Activated CD4-positive, alpha-beta T cell treated with anti-CD3 and anti-CD28 coated beads, Interleukin-2, amount 10 ng/mL, durations not matched to agents 7 days and 5 days (primary cell): ENCODE data around the gene NDC1. TPM values are rescaled to one million over a fixed set of nuclear protein-coding genes. Genes with fewer than 3 reads are reported as not detected.
"Not testable (repeated sequence)": the region's sequence is repeated elsewhere in the genome, so short reads cannot be mapped to it uniquely, and the experiment has no call there.

ENCODE experiments used
- CTCF ChIA-PET: fragments of 350-600 bp; sonication (Branson Sonifier 250); formaldehyde crosslinking; loops from one replicate; lab custom pipeline; 2021; ENCODE audit warnings: antibody characterized with exemption; lab: Charles Lee
- POLR2A ChIA-PET: fragments of 350-600 bp; sonication (Branson Sonifier 250); formaldehyde crosslinking; loops from one replicate; lab custom pipeline; 2021; ENCODE audit warnings: antibody characterized with exemption; lab: Charles Lee
- DNase-seq: peaks from one replicate; pipeline ENCODE4 v3.0.0-alpha.2; 2020
- H3K27ac Mint-ChIP-seq: one replicate; pipeline ENCODE4 v1.8.0; 2021; ENCODE audit warnings: mild to moderate bottlenecking, moderate library complexity, mixed read lengths
- H3K27me3 Mint-ChIP-seq: one replicate; pipeline ENCODE4 v1.8.0; 2021; ENCODE audit warnings: mixed read lengths
- H3K36me3 Mint-ChIP-seq: one replicate; pipeline ENCODE4 v1.8.0; 2021; ENCODE audit warnings: low read depth, mixed read lengths
- H3K4me1 Mint-ChIP-seq: one replicate; pipeline ENCODE4 v1.8.0; 2021; ENCODE audit warnings: mixed read lengths
- H3K4me3 Mint-ChIP-seq: one replicate; pipeline ENCODE4 v1.8.0; 2021; ENCODE audit warnings: mild to moderate bottlenecking, moderate library complexity, mixed read lengths
- H3K9me3 Mint-ChIP-seq: one replicate; pipeline ENCODE4 v1.8.0; 2021; ENCODE audit warnings: mixed read lengths
- total RNA-seq, 2 experiments: library from RNA; stranded (reverse); gene quantifications; one replicate each; pipeline ENCODE4 v1.2.3, GENCODE V29; 2021

The NDC1 gene
- total RNA-seq, 2 experiments from 2014 or later, result 25.4 to 26.6 TPM

- ChIA-PET POLR2A (no interaction called here), CTCF (no interaction called here)
- Mint-ChIP-seq H3K9me3 (no peaks in the 10 kb centered on the region), H3K4me3 (no peak overlapping the region), H3K4me1 (peaks cover 4% of the 10 kb centered on the region), H3K27me3 (no peaks in the 10 kb centered on the region), H3K27ac (no peak overlapping the region), H3K36me3 (peaks cover 55% of the 10 kb centered on the region)
- no peak for DNase-seq
These were observed 18.7 kb downstream of the NDC1 start for GRCh38 chr1:53819387-53819786.

GRCh38 chr1:53816584-53816983 is 21.5 kb downstream of the NDC1 start:
- H3K27ac Mint-ChIP-seq, H3K9me3 Mint-ChIP-seq, H3K27me3 Mint-ChIP-seq, POLR2A ChIA-PET, DNase-seq, H3K4me3 Mint-ChIP-seq: not testable (repeated sequence)
- Mint-ChIP-seq H3K4me1 (peaks cover 12% of the 10 kb centered on the region), H3K36me3 (peaks cover 73% of the 10 kb centered on the region)
- CTCF ChIA-PET, result interaction anchor here (0.6 kb wide), 1 partner anchor 109 kb away, joined by 3 read pairs; no protein-coding TSS in a partner anchor

GRCh38 chr1:53815484-53815883 is 22.6 kb downstream of the NDC1 start:
- H3K4me3 Mint-ChIP-seq, H3K27me3 Mint-ChIP-seq, H3K27ac Mint-ChIP-seq, POLR2A ChIA-PET, H3K9me3 Mint-ChIP-seq, DNase-seq: not testable (repeated sequence)
- H3K36me3 Mint-ChIP-seq, result peaks cover 80% of the 10 kb centered on the region
- H3K4me1 Mint-ChIP-seq, result peaks cover 14% of the 10 kb centered on the region
- CTCF ChIA-PET, result interaction anchor here (0.6 kb wide), 1 partner anchor 451 kb away, joined by 3 read pairs; no protein-coding TSS in a partner anchor

GRCh38 chr1:53811414-53811851 is 26.7 kb downstream of the NDC1 start:
- H3K4me1 Mint-ChIP-seq, result peaks cover 16% of the 10 kb centered on the region
- peak; percentile 11 for DNase-seq
- peaks cover 61% of the 10 kb centered on the region for H3K36me3 Mint-ChIP-seq
- ChIA-PET POLR2A (no interaction called here), CTCF (interaction anchor here (0.6 to 2.0 kb wide), 2 partner anchors 10 to 586 kb away, joined by 4 to 5 read pairs; no protein-coding TSS in a partner anchor)
- no peaks in the 10 kb centered on the region for H3K27me3 Mint-ChIP-seq
- H3K9me3 Mint-ChIP-seq, result no peaks in the 10 kb centered on the region
- no peak overlapping the region for H3K27ac Mint-ChIP-seq
- H3K4me3 Mint-ChIP-seq, result no peak overlapping the region

- CTCF ChIA-PET, result interaction anchor here (0.7 to 2.0 kb wide), 2 partner anchors 9 to 985 kb away, joined by 4 to 5 read pairs; no protein-coding TSS in a partner anchor
- Mint-ChIP-seq H3K9me3 (no peaks in the 10 kb centered on the region), H3K36me3 (peaks cover 54% of the 10 kb centered on the region), H3K4me3 (no peak overlapping the region), H3K27me3 (no peaks in the 10 kb centered on the region), H3K27ac (no peak overlapping the region), H3K4me1 (peaks cover 16% of the 10 kb centered on the region)
- DNase-seq, result no peak
- POLR2A ChIA-PET, result no interaction called here
These were observed 27.6 kb downstream of the NDC1 start for GRCh38 chr1:53810497-53810896.

GRCh38 chr1:53810007-53810406 is 28.1 kb downstream of the NDC1 start:
- Mint-ChIP-seq H3K27ac (no peak overlapping the region), H3K9me3 (no peaks in the 10 kb centered on the region), H3K36me3 (peaks cover 50% of the 10 kb centered on the region), H3K4me3 (no peak overlapping the region), H3K27me3 (no peaks in the 10 kb centered on the region), H3K4me1 (peaks cover 16% of the 10 kb centered on the region)
- no peak for DNase-seq
- POLR2A ChIA-PET, result no interaction called here
- CTCF ChIA-PET, result interaction anchor here (0.7 kb wide), 1 partner anchor 986 kb away, joined by 4 read pairs; no protein-coding TSS in a partner anchor

- ChIA-PET CTCF (interaction anchor here (1.7 kb wide), 1 partner anchor 19 kb away, joined by 5 read pairs; no protein-coding TSS in a partner anchor), POLR2A (no interaction called here)
- Mint-ChIP-seq H3K4me3 (no peak overlapping the region), H3K4me1 (peaks cover 8% of the 10 kb centered on the region), H3K36me3 (peaks cover 40% of the 10 kb centered on the region), H3K9me3 (no peaks in the 10 kb centered on the region), H3K27me3 (no peaks in the 10 kb centered on the region), H3K27ac (no peak overlapping the region)
- no peak for DNase-seq
These were observed 30.2 kb downstream of the NDC1 start for GRCh38 chr1:53807916-53808315.

- POLR2A ChIA-PET, result no interaction called here
- H3K4me1 Mint-ChIP-seq, result peaks cover 2% of the 10 kb centered on the region
- H3K4me3 Mint-ChIP-seq, result no peak overlapping the region
- CTCF ChIA-PET, result interaction anchor here (1.1 to 1.2 kb wide), 2 partner anchors 17 to 27 kb away, joined by 4 to 5 read pairs; no protein-coding TSS in a partner anchor
- no peaks in the 10 kb centered on the region for H3K27me3 Mint-ChIP-seq
- peaks cover 34% of the 10 kb centered on the region for H3K36me3 Mint-ChIP-seq
- no peak overlapping the region for H3K27ac Mint-ChIP-seq
- no peak for DNase-seq
- no peaks in the 10 kb centered on the region for H3K9me3 Mint-ChIP-seq
These were observed 33.1 kb downstream of the NDC1 start for GRCh38 chr1:53804791-53805505.

- POLR2A ChIA-PET, result no interaction called here
- Mint-ChIP-seq H3K4me1 (peaks cover 2% of the 10 kb centered on the region), H3K27me3 (no peaks in the 10 kb centered on the region), H3K27ac (no peak overlapping the region), H3K4me3 (no peak overlapping the region), H3K36me3 (peaks cover 37% of the 10 kb centered on the region), H3K9me3 (no peaks in the 10 kb centered on the region)
- CTCF ChIA-PET, result interaction anchor here (1.1 to 1.2 kb wide), 2 partner anchors 18 to 27 kb away, joined by 4 to 5 read pairs; no protein-coding TSS in a partner anchor
- DNase-seq, result no peak
These were observed 33.9 kb downstream of the NDC1 start for GRCh38 chr1:53804181-53804580.

GRCh38 chr1:53800621-53801020 is 37.5 kb downstream of the NDC1 start:
- H3K4me1 Mint-ChIP-seq, result no peaks in the 10 kb centered on the region
- CTCF ChIA-PET, result interaction anchor here (1.1 kb wide), 1 partner anchor 60 kb away, joined by 3 read pairs; no protein-coding TSS in a partner anchor
- no peak overlapping the region for H3K27ac Mint-ChIP-seq
- peaks cover 40% of the 10 kb centered on the region for H3K36me3 Mint-ChIP-seq
- H3K9me3 Mint-ChIP-seq, result no peaks in the 10 kb centered on the region
- no peak overlapping the region for H3K4me3 Mint-ChIP-seq
- no peak for DNase-seq
- no peaks in the 10 kb centered on the region for H3K27me3 Mint-ChIP-seq
- POLR2A ChIA-PET, result no interaction called here

GRCh38 chr1:53799141-53799540 is 39.0 kb downstream of the NDC1 start:
- POLR2A ChIA-PET, result no interaction called here
- Mint-ChIP-seq H3K4me3 (no peak overlapping the region), H3K4me1 (no peaks in the 10 kb centered on the region), H3K27me3 (no peaks in the 10 kb centered on the region), H3K9me3 (no peaks in the 10 kb centered on the region), H3K36me3 (peaks cover 45% of the 10 kb centered on the region), H3K27ac (no peak overlapping the region)
- CTCF ChIA-PET, result no interaction called here
- DNase-seq, result no peak

- H3K27ac Mint-ChIP-seq, result no peak overlapping the region
- POLR2A ChIA-PET, result no interaction called here
- no peak for DNase-seq
- CTCF ChIA-PET, result no interaction called here
- peaks cover 43% of the 10 kb centered on the region for H3K36me3 Mint-ChIP-seq
- H3K27me3 Mint-ChIP-seq, result no peaks in the 10 kb centered on the region
- no peaks in the 10 kb centered on the region for H3K4me1 Mint-ChIP-seq
- no peaks in the 10 kb centered on the region for H3K9me3 Mint-ChIP-seq
- no peak overlapping the region for H3K4me3 Mint-ChIP-seq
These were observed 45.3 kb downstream of the NDC1 start for GRCh38 chr1:53792806-53793205.

- H3K4me3 Mint-ChIP-seq, result no peak overlapping the region
- peaks cover 35% of the 10 kb centered on the region for H3K36me3 Mint-ChIP-seq
- no peak for DNase-seq
- peaks cover 12% of the 10 kb centered on the region for H3K4me1 Mint-ChIP-seq
- CTCF ChIA-PET, result interaction anchor here (0.7 to 2.3 kb wide), 3 partner anchors 8 to 156 kb away, joined by 3 to 6 read pairs (median 5); no protein-coding TSS in a partner anchor
- POLR2A ChIA-PET, result interaction anchor here (1.2 kb wide), 1 partner anchor 106 kb away, joined by 3 read pairs; the partner anchor contains the start of gene DIO1
- H3K9me3 Mint-ChIP-seq, result no peaks in the 10 kb centered on the region
- no peak overlapping the region for H3K27ac Mint-ChIP-seq
- no peaks in the 10 kb centered on the region for H3K27me3 Mint-ChIP-seq
These were observed 50.4 kb downstream of the NDC1 start for GRCh38 chr1:53787655-53788054.
